GM12872 (cell line): ENCODE data around the gene BCL2L12.

Source experiments
- TF ChIP-seq, protein P1 (sequence below): IDR thresholded peaks from 3 replicates; pipeline ENCODE4 v1.5.1; 2011; ENCODE audit warnings: low read depth, mild to moderate bottlenecking, low read length, moderate library complexity; ENCODE audit not compliant: insufficient read depth

Gene BCL2L12

GRCh38 chr19:49691243-49692146, 25.8 kb downstream of the BCL2L12 start:
- TF ChIP-seq, protein P1, sequence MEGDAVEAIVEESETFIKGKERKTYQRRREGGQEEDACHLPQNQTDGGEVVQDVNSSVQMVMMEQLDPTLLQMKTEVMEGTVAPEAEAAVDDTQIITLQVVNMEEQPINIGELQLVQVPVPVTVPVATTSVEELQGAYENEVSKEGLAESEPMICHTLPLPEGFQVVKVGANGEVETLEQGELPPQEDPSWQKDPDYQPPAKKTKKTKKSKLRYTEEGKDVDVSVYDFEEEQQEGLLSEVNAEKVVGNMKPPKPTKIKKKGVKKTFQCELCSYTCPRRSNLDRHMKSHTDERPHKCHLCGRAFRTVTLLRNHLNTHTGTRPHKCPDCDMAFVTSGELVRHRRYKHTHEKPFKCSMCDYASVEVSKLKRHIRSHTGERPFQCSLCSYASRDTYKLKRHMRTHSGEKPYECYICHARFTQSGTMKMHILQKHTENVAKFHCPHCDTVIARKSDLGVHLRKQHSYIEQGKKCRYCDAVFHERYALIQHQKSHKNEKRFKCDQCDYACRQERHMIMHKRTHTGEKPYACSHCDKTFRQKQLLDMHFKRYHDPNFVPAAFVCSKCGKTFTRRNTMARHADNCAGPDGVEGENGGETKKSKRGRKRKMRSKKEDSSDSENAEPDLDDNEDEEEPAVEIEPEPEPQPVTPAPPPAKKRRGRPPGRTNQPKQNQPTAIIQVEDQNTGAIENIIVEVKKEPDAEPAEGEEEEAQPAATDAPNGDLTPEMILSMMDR, result no peak

DNA sequence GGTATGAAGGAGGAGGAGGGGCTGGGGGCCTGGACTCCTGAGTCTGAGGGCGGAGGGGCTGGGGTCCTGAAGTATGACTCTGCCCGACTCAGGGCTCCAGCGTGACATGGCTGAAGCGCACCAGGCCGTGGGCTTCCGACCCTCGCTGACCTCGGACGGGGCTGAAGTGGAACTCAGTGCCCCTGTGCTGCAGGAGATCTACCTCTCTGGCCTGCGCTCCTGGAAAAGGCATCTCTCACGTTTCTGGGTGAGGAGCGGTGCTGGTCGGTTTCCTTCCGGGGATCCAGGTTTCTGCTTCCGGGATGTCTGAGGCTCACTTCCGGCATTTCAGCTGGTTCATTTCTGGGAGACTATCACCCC, 26.4 kb downstream of the BCL2L12 start:
- TF ChIP-seq, protein P1, result no peak

DNA sequence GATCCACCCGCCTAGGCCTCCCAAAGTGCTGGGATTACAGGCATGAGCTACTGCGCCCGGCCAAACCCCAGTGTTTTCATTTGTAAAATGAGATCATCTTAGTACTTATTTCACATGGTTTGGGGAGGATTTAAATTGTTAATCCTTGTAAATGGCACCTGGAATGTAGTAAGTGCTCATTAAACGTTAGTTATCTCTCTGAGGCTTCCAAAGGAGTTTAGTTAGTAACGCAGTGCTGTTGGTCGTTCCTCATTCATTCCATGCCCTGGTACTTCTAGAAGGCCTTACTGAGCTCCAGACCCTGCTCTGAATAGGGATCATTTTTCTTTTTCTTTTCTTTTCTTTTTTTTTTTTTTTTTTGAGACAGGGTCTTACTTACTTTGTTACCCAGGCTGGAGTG, 30.4 kb downstream of the BCL2L12 start:
- TF ChIP-seq, protein P1, result no peak

- TF ChIP-seq, protein P1, result no peak
These were observed 31.1 kb downstream of the BCL2L12 start for GRCh38 chr19:49696865-49697264.

GRCh38 chr19:49699364-49699763, 33.6 kb downstream of the BCL2L12 start:
- TF ChIP-seq, protein P1, result no peak

- TF ChIP-seq, protein P1, result no peak
These were observed 34.8 kb downstream of the BCL2L12 start for GRCh38 chr19:49700563-49700962.

- TF ChIP-seq, protein P1, result no peak
These were observed 35.6 kb downstream of the BCL2L12 start for GRCh38 chr19:49701271-49701786.
